DMS53 treated with DMSO at 0.1 percent for 48 hours (cell line): Measurements from ENCODE around the gene GGA3.
A peak's percentile ranks its signal among the peaks of the same experiment; 100 is the strongest.
"Not testable (repeated sequence)": the region's sequence is repeated elsewhere in the genome, so short reads cannot be mapped to it uniquely, and the experiment has no call there.

ENCODE experiments used
- DNase-seq: peaks from one replicate; lab custom pipeline; 2025; ENCODE audit not compliant: unreplicated experiment; lab: John Stamatoyannopoulos, UW

Gene GGA3, protein sequence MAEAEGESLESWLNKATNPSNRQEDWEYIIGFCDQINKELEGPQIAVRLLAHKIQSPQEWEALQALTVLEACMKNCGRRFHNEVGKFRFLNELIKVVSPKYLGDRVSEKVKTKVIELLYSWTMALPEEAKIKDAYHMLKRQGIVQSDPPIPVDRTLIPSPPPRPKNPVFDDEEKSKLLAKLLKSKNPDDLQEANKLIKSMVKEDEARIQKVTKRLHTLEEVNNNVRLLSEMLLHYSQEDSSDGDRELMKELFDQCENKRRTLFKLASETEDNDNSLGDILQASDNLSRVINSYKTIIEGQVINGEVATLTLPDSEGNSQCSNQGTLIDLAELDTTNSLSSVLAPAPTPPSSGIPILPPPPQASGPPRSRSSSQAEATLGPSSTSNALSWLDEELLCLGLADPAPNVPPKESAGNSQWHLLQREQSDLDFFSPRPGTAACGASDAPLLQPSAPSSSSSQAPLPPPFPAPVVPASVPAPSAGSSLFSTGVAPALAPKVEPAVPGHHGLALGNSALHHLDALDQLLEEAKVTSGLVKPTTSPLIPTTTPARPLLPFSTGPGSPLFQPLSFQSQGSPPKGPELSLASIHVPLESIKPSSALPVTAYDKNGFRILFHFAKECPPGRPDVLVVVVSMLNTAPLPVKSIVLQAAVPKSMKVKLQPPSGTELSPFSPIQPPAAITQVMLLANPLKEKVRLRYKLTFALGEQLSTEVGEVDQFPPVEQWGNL

DNA sequence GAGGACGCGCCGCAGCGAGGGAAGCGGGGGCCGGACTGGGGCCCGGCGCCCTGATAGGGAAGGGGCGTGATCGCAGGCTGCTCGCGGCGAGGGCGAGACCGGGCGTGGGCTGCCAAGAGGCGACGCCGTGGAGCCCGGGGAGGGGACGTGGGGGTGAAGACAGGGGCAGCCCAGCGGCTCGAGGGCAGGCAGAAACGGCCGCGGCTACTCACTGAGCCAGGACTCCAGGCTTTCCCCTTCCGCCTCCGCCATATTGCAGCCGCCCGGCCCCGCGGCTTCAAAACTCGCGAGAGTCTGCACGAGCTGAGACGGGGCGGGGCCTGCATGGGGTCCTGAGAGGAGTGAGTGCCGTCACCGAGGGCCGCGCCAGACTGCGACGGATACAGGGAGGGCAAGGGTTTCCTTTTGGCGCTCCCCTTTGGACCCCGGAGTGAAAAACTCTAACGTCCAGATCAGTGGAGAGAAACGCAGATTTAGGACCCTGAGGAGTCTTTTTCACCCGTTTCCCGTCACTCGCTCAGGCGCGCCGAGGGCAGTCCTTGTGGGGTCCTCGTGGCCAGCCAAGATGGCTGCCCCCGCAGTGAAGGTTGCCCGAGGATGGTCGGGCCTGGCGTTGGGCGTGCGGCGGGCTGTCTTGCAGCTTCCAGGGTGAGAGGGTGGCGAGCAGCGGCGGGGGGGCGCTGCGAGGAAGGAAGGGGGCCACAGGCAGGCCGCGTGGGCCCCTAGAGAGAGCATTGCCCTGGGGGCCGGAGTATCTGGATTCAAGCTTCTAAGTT is at the start of gene GGA3, which contains the start of gene MRPS7:
TSS of gene GGA3 (minus strand) at position 271 of the 776 bp plus-strand sequence. CDS start at position 252, 19 bp downstream.
TSS of gene MRPS7 (plus strand) at position 544 of the 776 bp plus-strand sequence. CDS start at position 566, 22 bp downstream.
- peak; percentile 88 for DNase-seq

DNA sequence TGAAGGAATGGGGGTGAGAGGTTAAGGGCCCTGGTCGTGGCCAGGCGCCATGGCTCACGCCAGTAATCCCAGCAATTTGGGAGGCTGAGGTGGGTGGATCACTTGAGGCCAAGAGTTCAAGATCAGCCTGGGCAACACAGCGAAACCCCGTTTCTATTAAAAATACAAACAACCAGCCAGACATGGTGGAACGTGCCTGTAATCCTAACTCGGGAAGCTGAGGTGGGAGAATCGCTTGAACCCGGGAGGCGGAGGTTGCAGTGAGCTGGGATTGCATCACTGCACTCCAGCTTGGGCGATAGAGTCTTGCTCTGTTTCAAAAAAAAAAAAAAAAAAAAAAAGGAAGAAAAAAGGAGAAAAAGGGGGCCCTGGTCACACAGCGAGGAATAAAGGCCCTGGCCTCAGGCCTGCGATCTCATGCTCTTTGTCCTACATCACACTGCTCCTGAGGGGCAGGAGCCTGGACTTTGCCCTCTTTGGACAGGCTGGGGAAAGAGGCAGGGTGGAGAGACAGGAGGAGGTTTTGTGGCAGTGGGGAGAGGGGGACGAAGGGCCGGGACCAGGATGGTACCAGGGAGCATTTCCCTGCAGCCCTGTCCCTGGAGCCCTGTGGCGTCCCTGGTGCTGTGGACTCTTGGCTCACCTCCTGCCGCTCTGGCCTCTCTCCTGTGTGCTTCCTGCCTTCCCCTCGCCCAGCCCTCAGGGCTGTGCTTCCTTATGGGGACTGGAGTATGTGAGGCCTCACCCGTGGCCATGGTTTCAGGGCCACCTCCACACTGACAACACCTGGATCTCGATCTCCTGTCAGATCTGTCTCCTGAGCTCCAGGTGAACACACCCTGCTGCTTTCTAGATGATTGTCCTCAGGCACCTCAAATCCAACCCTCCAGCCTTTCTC is 47.6 kb upstream of the GGA3 start:
- DNase-seq, result peak; percentile 16

DNA sequence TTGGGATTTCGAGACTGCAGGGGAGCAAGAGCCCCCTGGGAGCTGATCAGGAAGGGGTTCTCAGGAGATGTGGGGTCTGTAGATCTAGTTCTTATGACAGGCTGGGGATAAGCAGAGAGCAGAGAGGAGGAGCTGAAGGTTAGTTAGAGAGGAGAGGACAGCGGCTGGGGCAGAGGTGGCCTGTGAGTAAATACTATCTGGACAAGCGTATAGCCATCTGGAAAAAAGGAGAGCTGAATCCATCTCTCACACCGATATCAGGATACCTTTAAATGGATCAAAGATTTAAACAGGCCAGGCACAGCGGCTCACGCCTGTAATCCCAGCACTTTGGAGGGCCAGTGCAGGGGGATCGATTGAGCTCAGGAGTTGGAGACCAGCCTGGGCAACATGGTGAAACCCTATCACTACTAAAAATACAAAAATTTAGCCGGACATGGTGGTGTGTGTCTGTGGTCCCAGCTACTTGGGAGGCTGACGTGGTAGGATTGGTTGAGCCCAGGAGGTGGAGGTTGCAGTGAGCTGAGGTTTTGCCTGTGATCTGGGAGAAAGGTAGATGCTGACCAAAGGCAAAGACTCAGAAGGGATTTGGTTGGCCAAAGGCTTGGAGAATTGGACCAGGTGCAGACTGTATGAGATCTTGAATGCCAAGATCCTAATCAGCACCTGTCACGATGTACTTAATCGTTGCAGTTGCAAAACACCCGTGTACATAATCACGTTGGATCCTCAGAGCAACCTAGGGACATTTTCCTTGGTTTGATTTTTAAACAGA is 46.7 kb upstream of the GGA3 start:
- no peak for DNase-seq

DNA sequence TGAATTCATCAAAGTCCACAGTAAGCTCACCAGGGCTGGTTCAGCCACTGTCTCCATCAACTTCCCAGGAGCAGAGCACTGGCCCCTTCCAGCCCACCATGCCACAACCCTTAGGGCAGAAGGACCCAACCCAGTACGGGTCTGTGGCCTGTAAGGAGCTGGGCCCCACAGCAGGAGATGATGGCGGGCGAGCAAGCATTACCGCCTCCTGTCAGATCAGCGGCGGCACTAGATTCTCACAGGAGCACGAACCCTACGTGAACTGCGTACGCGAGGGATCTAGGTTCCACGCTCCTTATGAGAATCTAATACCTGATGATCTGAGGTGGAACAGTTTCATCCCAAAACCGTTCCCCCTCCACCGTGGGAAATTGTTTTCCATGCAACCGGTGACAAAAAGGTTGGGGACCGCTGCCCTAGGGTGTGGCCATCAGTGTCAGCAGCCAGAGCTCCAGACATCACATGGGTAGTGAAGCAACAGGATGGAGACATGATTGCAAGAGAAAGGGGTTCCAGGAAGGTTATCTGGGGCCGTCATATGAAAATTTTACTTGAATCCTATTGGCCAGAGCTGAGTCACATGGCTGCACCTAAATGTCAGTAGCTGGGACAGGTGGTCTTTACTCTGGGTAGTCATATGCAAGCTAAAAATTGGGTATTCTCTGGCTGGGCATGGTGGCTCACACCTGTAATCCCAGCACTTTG is 40.2 kb upstream of the GGA3 start:
- no peak for DNase-seq

DNA sequence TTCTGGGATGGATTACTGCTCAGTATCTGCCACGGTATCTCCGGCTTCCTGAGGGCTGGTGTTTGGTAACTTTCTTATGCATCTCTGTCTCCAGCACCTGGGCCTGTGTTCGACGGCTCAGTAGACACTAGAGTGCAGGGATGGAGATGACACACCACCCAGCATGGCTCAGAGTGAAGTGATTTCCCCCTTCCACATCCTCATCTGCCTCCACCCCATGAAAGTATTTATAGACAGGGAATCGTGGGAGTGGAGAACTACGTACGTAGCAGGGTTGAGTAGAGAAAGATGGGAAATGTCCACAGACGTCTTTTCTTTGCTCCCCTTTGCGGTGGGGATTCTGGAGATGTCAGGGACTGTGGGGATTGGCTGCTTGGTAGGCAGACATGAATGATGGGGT is 39.6 kb upstream of the GGA3 start:
- DNase-seq, result no peak

DNA sequence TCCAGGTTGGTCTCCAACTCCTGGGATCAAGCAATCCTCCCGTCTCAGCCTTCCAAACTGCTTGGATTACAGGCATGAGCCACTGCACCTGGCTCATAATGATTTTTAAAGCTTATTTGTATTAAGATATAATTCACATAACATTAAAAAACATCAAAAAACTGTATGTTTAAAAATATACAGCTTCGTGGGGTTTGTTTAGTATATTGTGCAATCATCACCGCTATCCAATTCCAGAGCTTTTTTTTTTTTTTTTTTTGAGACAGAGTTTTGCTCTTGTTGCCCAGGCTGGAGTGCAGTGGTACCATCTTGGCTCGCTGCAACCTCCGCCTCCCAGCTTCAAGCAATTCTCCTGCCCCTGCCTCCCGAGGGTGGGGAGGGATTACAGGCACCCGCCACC is 38.9 kb upstream of the GGA3 start:
- no peak for DNase-seq

DNA sequence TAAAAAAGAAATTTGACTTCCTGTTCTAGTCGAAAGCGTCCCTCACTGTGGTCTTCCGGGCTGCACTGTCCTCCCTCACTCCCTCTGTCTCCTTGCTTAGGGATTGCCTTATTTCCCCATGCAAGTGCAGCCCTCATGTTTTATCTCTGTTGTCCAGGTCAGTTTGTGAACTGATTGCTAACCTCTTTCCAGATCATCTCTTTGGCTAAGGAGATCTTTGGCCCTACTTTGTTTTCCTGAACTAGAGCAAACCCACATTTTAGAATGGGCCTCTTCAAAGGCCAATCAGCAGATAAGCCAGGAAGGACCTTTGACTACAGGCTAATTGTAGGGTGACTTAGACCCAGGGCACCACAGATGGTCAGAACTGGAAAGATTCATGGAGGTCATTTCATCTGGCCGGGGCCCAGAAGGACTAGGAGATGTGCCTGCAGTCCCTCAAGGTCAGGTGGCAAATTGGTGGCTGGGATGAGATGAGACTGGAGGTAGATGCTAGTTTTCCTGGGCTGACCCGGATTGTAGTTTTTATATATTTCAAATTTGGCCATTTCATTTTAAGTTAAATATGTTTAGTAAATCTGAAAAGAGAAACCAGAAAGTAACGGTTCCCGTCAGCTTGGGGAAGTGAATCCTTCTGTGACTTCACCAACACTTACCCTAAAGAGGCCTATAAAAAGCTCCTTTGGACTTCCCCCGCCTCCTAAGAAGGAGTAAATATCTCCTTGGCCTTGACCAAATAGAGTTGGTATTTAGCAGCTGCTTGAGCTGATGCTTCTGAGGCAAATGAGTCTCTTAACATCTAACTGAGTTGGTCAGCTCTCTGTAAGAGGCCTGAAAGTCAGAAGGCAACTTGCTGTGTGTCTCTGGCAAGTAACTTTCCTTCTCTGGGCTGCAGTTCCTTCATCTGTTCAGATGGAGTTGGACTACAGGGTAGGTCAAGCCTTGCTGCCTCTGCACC is 34.1 kb upstream of the GGA3 start:
- DNase-seq, result no peak

DNA sequence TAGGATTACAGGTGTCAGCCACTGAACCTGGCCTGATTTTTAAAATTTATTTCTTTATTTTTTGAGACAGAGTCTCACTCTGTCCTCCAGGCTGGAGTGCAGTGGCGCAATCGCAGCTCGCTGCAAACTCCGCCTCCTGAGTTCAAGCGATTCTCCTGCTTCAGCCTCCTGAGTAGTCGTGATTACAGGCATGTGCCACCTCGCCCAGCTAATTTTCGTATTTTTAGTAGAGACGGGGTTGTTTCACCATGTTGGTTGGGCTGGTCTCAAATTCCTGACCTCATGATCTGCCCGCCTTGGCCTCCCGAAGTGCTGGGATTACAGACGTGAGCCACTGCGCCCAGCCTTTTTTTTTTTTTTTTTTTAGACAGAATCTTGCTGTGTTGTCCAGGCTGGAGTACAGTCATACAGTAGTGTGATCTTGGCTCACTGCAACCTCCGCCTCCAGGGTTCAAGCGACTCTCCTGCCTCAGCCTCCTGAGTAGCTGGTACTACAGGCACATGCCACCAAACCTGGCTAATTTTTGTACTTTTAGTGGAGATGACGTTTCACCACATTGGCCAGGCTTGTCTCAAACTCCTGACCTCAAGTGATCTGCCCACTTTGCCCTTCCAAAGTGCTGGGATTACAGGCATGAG is 31.5 kb upstream of the GGA3 start:
- not testable (repeated sequence) for DNase-seq

DNA sequence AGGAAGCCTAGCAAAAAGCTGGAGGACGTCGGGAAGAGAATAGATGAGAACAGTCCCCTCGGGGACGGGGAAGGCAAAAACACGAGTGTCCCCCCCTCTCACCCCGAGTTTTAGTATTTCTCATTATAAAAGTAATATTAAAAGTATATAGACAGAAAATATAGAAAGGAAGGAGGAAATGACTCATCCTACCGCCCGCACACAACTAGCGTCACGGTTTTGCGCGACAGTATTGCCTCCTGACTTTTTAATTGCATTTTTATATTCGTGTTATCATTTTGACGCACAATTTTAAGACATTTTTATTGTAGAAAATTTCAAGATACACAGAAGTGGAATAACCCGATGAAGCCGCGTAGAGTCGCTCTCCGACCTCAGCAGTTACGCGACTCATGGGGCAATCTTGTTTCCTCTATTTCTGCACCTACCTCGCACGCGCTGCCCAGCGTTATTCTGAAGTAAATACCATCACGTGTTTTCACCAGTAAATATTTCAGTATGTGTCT is 28.5 kb upstream of the GGA3 start:
- DNase-seq, result peak; percentile 61

DNA sequence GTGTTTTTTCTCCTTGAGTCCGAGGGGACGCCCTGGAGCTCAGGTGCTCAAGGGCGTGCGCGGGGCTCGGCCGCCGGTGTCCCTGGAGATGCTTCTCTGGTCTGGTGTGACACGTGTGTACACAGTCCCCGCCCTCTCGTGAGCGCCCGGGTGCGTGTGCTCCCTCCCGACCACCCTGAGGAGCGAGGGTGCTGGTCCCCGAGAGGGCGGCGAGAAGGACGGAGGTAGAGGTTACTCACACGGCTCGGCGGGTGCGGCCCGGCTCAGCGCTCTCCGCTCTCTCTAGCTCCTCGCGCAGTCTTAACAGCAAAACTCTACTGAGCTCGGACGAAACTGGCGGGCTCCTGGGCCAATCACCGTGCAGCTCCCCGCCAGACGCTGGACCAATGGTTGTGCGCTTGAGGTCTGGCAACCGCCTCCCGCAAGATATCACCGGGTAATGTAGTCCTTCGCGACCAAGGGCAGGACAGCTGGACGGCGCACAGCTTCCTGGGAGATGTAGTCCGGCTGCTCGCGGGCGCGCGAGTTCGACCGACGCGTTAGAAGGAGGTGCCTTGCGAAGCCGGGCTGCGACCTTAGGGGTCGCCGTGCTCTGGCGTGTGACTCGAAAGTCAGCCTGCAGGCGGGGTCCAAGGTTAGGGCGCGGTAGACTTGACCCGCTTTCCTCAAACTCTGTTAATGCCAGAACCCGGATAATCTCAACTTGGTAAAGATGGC is 27.9 kb upstream of the GGA3 start, which contains the start of gene SLC25A19:
TSS of gene SLC25A19 (minus strand) at position 319 of the 717 bp plus-strand sequence. CDS start 2,669 bp downstream, outside the sequence.
- DNase-seq, result peak; percentile 98

DNA sequence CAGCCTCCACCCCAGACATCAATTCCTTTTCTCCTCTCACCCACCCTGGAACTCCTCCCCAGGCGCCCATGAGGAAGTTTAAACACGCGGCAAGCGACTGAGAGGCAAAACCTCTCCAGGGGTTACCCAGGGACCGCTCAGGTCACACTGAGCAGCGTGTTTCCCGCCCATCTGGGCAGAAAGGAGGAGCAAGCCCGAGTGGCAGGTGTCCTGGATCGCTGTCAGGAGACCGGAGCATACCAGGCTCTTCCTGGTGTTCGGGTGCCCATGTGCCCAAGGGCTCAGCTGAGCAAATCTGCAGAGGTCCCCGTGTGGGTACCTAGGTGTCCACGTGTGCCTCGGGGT is 27.3 kb upstream of the GGA3 start:
- DNase-seq, result peak; percentile 76

DNA sequence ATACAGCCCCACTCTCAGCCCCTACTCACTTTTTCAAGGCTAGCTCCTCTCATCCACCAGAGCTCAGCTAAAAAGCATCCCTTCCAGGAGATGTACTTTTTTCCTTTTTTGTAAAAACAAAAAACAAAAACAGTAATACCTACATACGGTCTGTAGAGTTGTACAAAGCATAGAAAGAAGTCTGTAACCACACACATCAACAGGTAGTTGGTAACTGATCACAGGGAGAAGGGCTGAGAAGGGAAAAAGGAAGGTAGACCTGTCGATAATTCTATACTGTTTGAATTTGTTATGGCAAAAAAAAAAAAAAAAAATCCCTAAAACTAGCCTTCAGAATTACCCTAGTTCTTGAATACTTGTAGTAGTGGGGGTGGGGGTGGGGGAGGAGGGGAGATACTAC is 27.0 kb upstream of the GGA3 start:
- no peak for DNase-seq

DNA sequence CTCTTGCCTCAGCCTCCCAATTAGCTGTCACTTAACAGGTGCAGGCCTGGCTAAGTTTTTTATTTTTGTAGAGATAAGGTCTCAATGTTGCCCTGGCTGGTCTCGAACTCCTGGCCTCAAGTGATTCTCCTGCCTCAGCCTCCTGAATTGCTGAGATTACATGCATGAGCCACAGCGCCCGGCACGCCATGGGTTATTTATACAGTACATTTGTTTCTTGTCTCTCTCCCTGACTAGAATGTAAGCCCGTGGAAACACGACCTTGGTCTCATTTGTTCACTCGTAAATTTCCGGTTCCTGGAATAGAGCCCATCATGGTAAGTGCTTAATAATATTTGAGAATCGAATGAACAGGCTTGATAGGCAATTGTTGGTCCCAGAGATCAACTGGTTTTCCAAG is 25.8 kb upstream of the GGA3 start:
- DNase-seq, result no peak

DNA sequence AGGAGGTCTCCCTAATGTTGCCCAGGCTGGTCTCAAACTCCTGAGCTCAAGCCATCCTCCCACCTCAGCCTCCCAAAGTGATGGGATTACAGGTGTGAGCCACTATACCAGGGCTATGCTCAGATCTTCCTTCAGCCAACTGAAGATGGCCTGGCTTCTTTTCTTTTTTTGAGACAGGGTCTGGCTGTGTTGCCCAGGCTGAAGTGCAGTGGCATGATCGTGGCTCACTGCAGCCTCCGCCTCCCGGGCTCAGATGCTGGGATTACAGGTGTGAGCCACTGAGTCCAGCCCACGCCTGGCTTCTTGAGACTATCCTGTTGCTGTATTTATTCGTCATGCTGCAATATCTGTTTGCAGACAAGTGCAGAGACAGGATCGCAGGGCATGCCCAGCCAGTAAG is 23.7 kb upstream of the GGA3 start:
- DNase-seq, result no peak

DNA sequence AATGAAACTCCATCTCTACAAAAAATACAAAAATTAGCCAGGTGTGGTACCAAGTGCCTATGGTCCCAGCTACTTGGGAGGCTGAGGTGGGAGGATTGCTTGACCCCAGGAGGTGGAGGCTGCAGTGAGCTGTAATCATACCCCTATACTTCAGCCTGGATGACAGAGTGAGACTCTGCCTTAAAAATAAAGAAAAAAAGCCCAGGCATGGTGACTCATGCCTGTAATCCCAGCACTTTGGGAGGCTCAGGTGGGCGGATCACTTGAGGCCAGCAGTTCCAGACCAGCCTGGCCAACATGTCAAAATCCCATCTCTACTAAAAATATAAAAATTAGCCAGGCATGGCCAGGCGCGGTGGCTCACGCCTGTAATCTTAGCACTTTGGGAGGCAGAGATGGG is 18.8 kb upstream of the GGA3 start:
- not testable (repeated sequence) for DNase-seq

DNA sequence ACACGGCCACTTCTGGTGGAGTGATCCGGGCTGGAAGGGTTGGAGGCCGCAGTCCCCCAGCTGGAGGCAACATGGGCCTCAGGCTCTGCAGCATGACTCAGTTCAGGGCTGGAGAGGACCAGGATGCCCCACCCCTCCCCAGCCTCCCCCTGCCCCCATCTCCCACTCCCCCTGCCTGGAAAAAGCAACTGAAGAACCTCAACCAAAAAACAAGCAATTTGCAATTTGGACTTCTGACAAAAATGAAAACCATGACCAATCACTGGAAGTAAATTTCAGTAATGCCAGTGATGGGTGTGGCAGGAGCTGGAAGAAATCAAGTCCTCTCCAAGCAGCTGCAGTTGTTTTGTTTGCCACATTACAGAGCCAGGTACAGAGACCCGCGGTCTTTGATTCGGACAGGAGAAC is 16.3 kb upstream of the GGA3 start:
- no peak for DNase-seq
